ENCODE results near the gene PROSER2.

Gene PROSER2

GRCh38 chr10:11899067-11899876 is 76.1 kb downstream of the PROSER2 start:
- Histone ChIP-seq H2AFZ (ENCODE audit: low read depth, low read length) (no peak overlapping the region), H4K20me1 (ENCODE audit: insufficient read depth, low read length) (no peaks in the 10 kb centered on the region), H3K4me3 (ENCODE audit: low read length) (no peak overlapping the region), H3K4me2 (ENCODE audit: low read length) (no peak overlapping the region), H3K27me3 (ENCODE audit: low read depth, low read length) (no peaks in the 10 kb centered on the region), H3K9me3 (ENCODE audit: insufficient read depth, low read length) (no peaks in the 10 kb centered on the region), H3K36me3 (replicated peaks; ENCODE audit: low read depth, low read length) (no peaks in the 10 kb centered on the region), H3K4me1 (ENCODE audit: low read length) (no peaks in the 10 kb centered on the region), H3K79me2 (ENCODE audit: low read length) (no peaks in the 10 kb centered on the region), H3K27ac (ENCODE audit: low read length) (no peak overlapping the region), H3K9ac (ENCODE audit: low read length) (no peak overlapping the region)
- TF ChIP-seq CTCF (IDR thresholded peaks at IDR 0.05; ENCODE audit: low read depth, low read length) (no peak), EZH2phosphoT487 (IDR thresholded peaks at IDR 0.05; ENCODE audit: low read depth) (no peak)

- no peaks in the 10 kb centered on the region for H3K4me1 ChIP-seq (ENCODE audit: low read length)
- H3K79me2 ChIP-seq (ENCODE audit: low read length) = no peaks in the 10 kb centered on the region
- no peak overlapping the region for H2AFZ ChIP-seq (ENCODE audit: low read depth, low read length)
- no peaks in the 10 kb centered on the region for H3K27me3 ChIP-seq (ENCODE audit: low read depth, low read length)
- no peak overlapping the region for H3K4me2 ChIP-seq (ENCODE audit: low read length)
- no peaks in the 10 kb centered on the region for H3K9me3 ChIP-seq (ENCODE audit: insufficient read depth, low read length)
- TF ChIP-seq CTCF (IDR thresholded peaks at IDR 0.05; ENCODE audit: low read depth, low read length) = no peak
- TF ChIP-seq EZH2phosphoT487 (IDR thresholded peaks at IDR 0.05; ENCODE audit: low read depth) = no peak
- no peaks in the 10 kb centered on the region for H4K20me1 ChIP-seq (ENCODE audit: insufficient read depth, low read length)
- no peak overlapping the region for H3K9ac ChIP-seq (ENCODE audit: low read length)
- no peak overlapping the region for H3K27ac ChIP-seq (ENCODE audit: low read length)
- H3K36me3 ChIP-seq (replicated peaks; ENCODE audit: low read depth, low read length) = no peaks in the 10 kb centered on the region
- no peak overlapping the region for H3K4me3 ChIP-seq (ENCODE audit: low read length)
These were observed 77.8 kb downstream of the PROSER2 start for GRCh38 chr10:11901036-11901301.

- Histone ChIP-seq H3K79me2 (ENCODE audit: low read length) (no peaks in the 10 kb centered on the region), H3K9ac (ENCODE audit: low read length) (no peak overlapping the region), H3K36me3 (replicated peaks; ENCODE audit: low read depth, low read length) (no peaks in the 10 kb centered on the region), H3K4me3 (ENCODE audit: low read length) (no peak overlapping the region), H3K4me2 (ENCODE audit: low read length) (no peak overlapping the region), H3K4me1 (ENCODE audit: low read length) (no peaks in the 10 kb centered on the region), H3K9me3 (ENCODE audit: insufficient read depth, low read length) (no peaks in the 10 kb centered on the region), H3K27me3 (ENCODE audit: low read depth, low read length) (no peaks in the 10 kb centered on the region), H3K27ac (ENCODE audit: low read length) (no peak overlapping the region), H4K20me1 (ENCODE audit: insufficient read depth, low read length) (no peaks in the 10 kb centered on the region), H2AFZ (ENCODE audit: low read depth, low read length) (no peak overlapping the region)
- TF ChIP-seq CTCF (IDR thresholded peaks at IDR 0.05; ENCODE audit: low read depth, low read length) (no peak), EZH2phosphoT487 (IDR thresholded peaks at IDR 0.05; ENCODE audit: low read depth) (no peak)
These were observed 78.3 kb downstream of the PROSER2 start for GRCh38 chr10:11901454-11901832.

GRCh38 chr10:11901833-11902475 is 78.8 kb downstream of the PROSER2 start:
- no peaks in the 10 kb centered on the region for H3K9me3 ChIP-seq (ENCODE audit: insufficient read depth, low read length)
- H3K27me3 ChIP-seq (ENCODE audit: low read depth, low read length) = no peaks in the 10 kb centered on the region
- no peak overlapping the region for H3K4me2 ChIP-seq (ENCODE audit: low read length)
- no peak overlapping the region for H3K27ac ChIP-seq (ENCODE audit: low read length)
- no peak overlapping the region for H3K9ac ChIP-seq (ENCODE audit: low read length)
- H4K20me1 ChIP-seq (ENCODE audit: insufficient read depth, low read length) = no peaks in the 10 kb centered on the region
- no peaks in the 10 kb centered on the region for H3K4me1 ChIP-seq (ENCODE audit: low read length)
- TF ChIP-seq EZH2phosphoT487 (IDR thresholded peaks at IDR 0.05; ENCODE audit: low read depth) = no peak
- no peak for TF ChIP-seq CTCF (IDR thresholded peaks at IDR 0.05; ENCODE audit: low read depth, low read length)
- H3K79me2 ChIP-seq (ENCODE audit: low read length) = no peaks in the 10 kb centered on the region
- H3K4me3 ChIP-seq (ENCODE audit: low read length) = no peak overlapping the region
- no peaks in the 10 kb centered on the region for H3K36me3 ChIP-seq (replicated peaks; ENCODE audit: low read depth, low read length)
- H2AFZ ChIP-seq (ENCODE audit: low read depth, low read length) = no peak overlapping the region

All from OCI-LY3 (cell line).